CD1c-positive myeloid dendritic cell (primary cell): Measurements from ENCODE around the gene EME1.
A peak's percentile ranks its signal among the peaks of the same experiment; 100 is the strongest.
"Not testable (repeated sequence)": the region's sequence is repeated elsewhere in the genome, so short reads cannot be mapped to it uniquely, and the experiment has no call there.

ENCODE experiments used
- DNase-seq: peaks from one replicate; pipeline ENCODE4 v3.0.0-alpha.2; 2016; ENCODE audit errors: extremely low spot score

The EME1 gene

GRCh38 chr17:50372758-50373556 lies at the start of gene EME1, which contains the start of gene MRPL27:
EME1 (plus strand) TSS chr17:50373229; CDS start chr17:50375209, 1,980 bp downstream.
MRPL27 (minus strand) TSS chr17:50373184; CDS start chr17:50373170, 14 bp downstream.
- peak; percentile 93 for DNase-seq

- no peak for DNase-seq
Measured at GRCh38 chr17:50325906-50326305, 47.1 kb upstream of the EME1 start.

GRCh38 chr17:50326831-50327364 lies 46.1 kb upstream of the EME1 start:
- no peak for DNase-seq

- no peak for DNase-seq
Measured at GRCh38 chr17:50328363-50329325, 44.4 kb upstream of the EME1 start.

- DNase-seq, result no peak
Measured at GRCh38 chr17:50329716-50330115, 43.3 kb upstream of the EME1 start.

- no peak for DNase-seq
Measured at GRCh38 chr17:50330151-50330775, 42.8 kb upstream of the EME1 start.

- no peak for DNase-seq
Measured at GRCh38 chr17:50331085-50331791, 41.8 kb upstream of the EME1 start.

- DNase-seq, result no peak
Measured at GRCh38 chr17:50332196-50332595, 40.8 kb upstream of the EME1 start.

- DNase-seq, result not testable (repeated sequence)
Measured at GRCh38 chr17:50333291-50334057, 39.6 kb upstream of the EME1 start.

GRCh38 chr17:50337956-50338355 lies 35.1 kb upstream of the EME1 start:
- no peak for DNase-seq

- DNase-seq, result no peak
Measured at GRCh38 chr17:50338645-50339044, 34.4 kb upstream of the EME1 start.

GRCh38 chr17:50339381-50339780 lies 33.6 kb upstream of the EME1 start:
- no peak for DNase-seq

GRCh38 chr17:50344731-50345365 lies 28.2 kb upstream of the EME1 start:
- DNase-seq, result peak; percentile 21

GRCh38 chr17:50345432-50346312 lies 27.4 kb upstream of the EME1 start, which contains the start of gene XYLT2:
XYLT2 (plus strand) TSS chr17:50346126; CDS start chr17:50346141, 15 bp downstream.
- DNase-seq, result peak; percentile 95

GRCh38 chr17:50346313-50347116 lies 26.5 kb upstream of the EME1 start:
- DNase-seq, result peak; percentile 34

GRCh38 chr17:50347117-50347893 lies 25.7 kb upstream of the EME1 start:
- DNase-seq, result no peak

GRCh38 chr17:50347894-50348291 lies 25.1 kb upstream of the EME1 start:
- DNase-seq, result no peak
